Measurements from ENCODE around the gene KANSL1.

KANSL1 gene

GRCh38 chr17:46059486-46059885 is 133.7 kb downstream of the KANSL1 start:
- no peak for DNase-seq

- DNase-seq, result no peak
Observed at GRCh38 chr17:46057366-46057765, 135.9 kb downstream of the KANSL1 start.

- no peak for DNase-seq
Observed at GRCh38 chr17:46056800-46057304, 136.4 kb downstream of the KANSL1 start.

GRCh38 chr17:46053911-46054534 is 139.2 kb downstream of the KANSL1 start:
- no peak for DNase-seq

- DNase-seq, result no peak
Observed at GRCh38 chr17:46049656-46050055, 143.6 kb downstream of the KANSL1 start.

GRCh38 chr17:46047856-46048255 is 145.4 kb downstream of the KANSL1 start:
- DNase-seq, result no peak

- no peak for DNase-seq
Observed at GRCh38 chr17:46047398-46047797, 145.8 kb downstream of the KANSL1 start.

- DNase-seq, result no peak
Observed at GRCh38 chr17:46046957-46047356, 146.3 kb downstream of the KANSL1 start.

GRCh38 chr17:46045639-46046038 is 147.6 kb downstream of the KANSL1 start:
- DNase-seq, result no peak

- DNase-seq, result no peak
Observed at GRCh38 chr17:46044989-46045388, 148.2 kb downstream of the KANSL1 start.

- DNase-seq, result peak; percentile 66
Observed at GRCh38 chr17:46044286-46044928, 148.8 kb downstream of the KANSL1 start.

GRCh38 chr17:46043606-46044005 is 149.6 kb downstream of the KANSL1 start:
- DNase-seq, result no peak

- no peak for DNase-seq
Observed at GRCh38 chr17:46042925-46043324, 150.3 kb downstream of the KANSL1 start.

- no peak for DNase-seq
Observed at GRCh38 chr17:46042246-46042645, 151.0 kb downstream of the KANSL1 start.

- no peak for DNase-seq
Observed at GRCh38 chr17:46039592-46040186, 153.5 kb downstream of the KANSL1 start.

GRCh38 chr17:46038937-46039336 is 154.3 kb downstream of the KANSL1 start:
- DNase-seq, result no peak

- no peak for DNase-seq
Observed at GRCh38 chr17:46038414-46038813, 154.8 kb downstream of the KANSL1 start.

- no peak for DNase-seq
Observed at GRCh38 chr17:46037722-46038255, 155.4 kb downstream of the KANSL1 start.

GRCh38 chr17:46036491-46036890 is 156.7 kb downstream of the KANSL1 start:
- no peak for DNase-seq

GRCh38 chr17:46035112-46035818 is 158.0 kb downstream of the KANSL1 start:
- DNase-seq, result no peak

- DNase-seq, result no peak
Observed at GRCh38 chr17:46033392-46033791, 159.8 kb downstream of the KANSL1 start.

- DNase-seq, result no peak
Observed at GRCh38 chr17:46032909-46033308, 160.3 kb downstream of the KANSL1 start.

GRCh38 chr17:46031920-46032319 is 161.3 kb downstream of the KANSL1 start:
- DNase-seq, result no peak

Data from NCI-H146 (cell line).